Measurements from ENCODE around the gene UBAP1.

GRCh38 chr9:34262971-34263370 lies 84.1 kb downstream of the UBAP1 start:
- TF ChIP-seq CTCF (tag by site-specific recombination; IDR thresholded peaks at IDR 0.05) (no peak), ZBTB44 (tag by site-specific recombination; IDR thresholded peaks at IDR 0.05) (no peak), ZNF830 (tag by site-specific recombination; IDR thresholded peaks at IDR 0.05; ENCODE audit: low read depth) (no peak), ZNF121 (tag by site-specific recombination; IDR thresholded peaks at IDR 0.05) (no peak), ZNF501 (tag by site-specific recombination; IDR thresholded peaks at IDR 0.05) (no peak), YY1 (tag by site-specific recombination; IDR thresholded peaks at IDR 0.05) (no peak), ZNF148 (tag by site-specific recombination; IDR thresholded peaks at IDR 0.05; ENCODE audit: borderline replicate concordance) (no peak), ZNF610 (tag by site-specific recombination; IDR thresholded peaks at IDR 0.05; ENCODE audit: borderline replicate concordance) (no peak)

Data from HEK293 (cell line).